ENCODE data around the gene CISD3. TPM values are rescaled to one million over a fixed set of nuclear protein-coding genes. Genes with fewer than 3 reads are reported as not detected.

Gene CISD3
- total RNA-seq, 1 donor from 2014 or later: 2.9 TPM

DNA sequence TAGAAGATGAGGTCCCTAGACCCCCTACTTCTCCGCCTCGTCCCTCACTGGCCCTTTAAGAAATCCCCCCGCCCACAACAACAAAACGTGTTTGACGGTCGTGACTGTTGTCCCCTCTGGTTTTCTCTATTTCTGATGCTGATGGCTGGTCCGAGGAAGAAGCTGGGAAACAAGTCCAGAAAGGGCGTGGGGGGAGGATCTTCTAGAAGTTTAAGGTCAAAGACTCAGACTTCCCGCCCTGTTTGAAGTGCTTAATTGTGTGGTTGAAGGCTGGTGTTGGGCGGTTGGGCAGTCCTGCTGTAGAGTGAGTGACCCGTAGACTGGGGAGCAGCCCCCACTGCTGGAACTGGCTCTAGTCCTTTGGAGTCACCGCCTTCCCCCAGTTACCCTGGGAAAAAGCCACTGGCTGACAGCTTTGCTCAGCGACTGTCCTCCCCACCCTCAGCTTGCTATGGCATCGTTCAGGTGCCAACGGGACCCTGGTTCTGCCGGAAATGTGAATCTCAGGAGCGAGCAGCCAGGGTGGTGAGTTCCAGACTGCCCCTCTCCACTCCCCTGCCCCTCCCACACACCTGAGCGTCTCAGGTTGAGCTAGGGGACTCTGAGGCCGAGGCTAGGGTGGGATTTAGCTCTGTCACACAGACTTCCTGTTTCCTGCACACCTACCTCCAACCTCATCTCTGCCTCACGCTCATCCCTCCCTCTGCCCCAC, 23.5 kb upstream of the CISD3 start:
- FAIRE-seq: no peak

DNA sequence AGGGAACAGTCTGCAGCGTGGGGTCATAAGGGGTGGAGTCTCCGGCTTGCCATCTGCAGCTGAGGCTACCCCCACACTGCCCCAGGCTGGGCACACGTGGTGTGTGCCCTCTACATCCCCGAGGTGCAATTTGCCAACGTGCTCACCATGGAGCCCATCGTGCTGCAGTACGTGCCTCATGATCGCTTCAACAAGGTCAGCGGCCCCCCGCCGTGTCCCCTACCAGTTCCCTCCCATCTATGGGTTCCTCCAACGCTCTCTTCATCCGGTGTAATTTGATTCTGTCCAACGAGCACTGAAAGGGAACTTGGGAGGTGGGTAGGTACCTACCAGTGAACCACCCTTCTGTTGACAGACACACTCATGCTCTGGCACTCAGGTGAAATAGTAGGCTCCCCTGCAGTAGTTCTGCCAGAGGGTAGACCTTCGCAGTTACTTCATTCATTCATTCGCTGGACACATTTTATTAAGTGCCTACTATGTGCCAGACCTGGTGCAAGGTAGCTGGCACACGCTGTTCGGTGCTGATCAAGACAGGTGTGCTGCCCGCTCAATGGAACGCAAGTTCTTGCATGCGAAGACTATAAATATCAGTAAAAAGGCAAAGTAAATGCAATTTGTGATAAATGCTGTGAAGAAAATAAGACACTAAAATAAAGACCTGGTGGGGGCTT, 22.3 kb upstream of the CISD3 start:
- no peak for FAIRE-seq
- DNase-seq (ENCODE audit: low read depth): no peak
- Histone ChIP-seq H3K4me3 (ENCODE audit: low read depth, low read length) (no peak overlapping the region), H3K36me3 (ENCODE audit: control insufficient read depth, insufficient read depth, low read length) (peaks cover 16% of the 10 kb centered on the region), H3K27me3 (ENCODE audit: control insufficient read depth, insufficient read depth, low read length) (no peaks in the 10 kb centered on the region)
- TF ChIP-seq, protein P1, sequence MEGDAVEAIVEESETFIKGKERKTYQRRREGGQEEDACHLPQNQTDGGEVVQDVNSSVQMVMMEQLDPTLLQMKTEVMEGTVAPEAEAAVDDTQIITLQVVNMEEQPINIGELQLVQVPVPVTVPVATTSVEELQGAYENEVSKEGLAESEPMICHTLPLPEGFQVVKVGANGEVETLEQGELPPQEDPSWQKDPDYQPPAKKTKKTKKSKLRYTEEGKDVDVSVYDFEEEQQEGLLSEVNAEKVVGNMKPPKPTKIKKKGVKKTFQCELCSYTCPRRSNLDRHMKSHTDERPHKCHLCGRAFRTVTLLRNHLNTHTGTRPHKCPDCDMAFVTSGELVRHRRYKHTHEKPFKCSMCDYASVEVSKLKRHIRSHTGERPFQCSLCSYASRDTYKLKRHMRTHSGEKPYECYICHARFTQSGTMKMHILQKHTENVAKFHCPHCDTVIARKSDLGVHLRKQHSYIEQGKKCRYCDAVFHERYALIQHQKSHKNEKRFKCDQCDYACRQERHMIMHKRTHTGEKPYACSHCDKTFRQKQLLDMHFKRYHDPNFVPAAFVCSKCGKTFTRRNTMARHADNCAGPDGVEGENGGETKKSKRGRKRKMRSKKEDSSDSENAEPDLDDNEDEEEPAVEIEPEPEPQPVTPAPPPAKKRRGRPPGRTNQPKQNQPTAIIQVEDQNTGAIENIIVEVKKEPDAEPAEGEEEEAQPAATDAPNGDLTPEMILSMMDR (IDR thresholded peaks at IDR 0.05; ENCODE audit: insufficient read depth, low read length, severe bottlenecking): no peak

More for the DNA sequence above, 23.5 kb upstream of the CISD3 start:
- Histone ChIP-seq H3K27me3 (ENCODE audit: control insufficient read depth, insufficient read depth, low read length) (no peaks in the 10 kb centered on the region), H3K4me3 (ENCODE audit: low read depth, low read length) (peak overlapping the region; percentile 62), H3K36me3 (ENCODE audit: control insufficient read depth, insufficient read depth, low read length) (peaks cover 9% of the 10 kb centered on the region)
- no peak for DNase-seq (ENCODE audit: low read depth)
- TF ChIP-seq, protein P1 (IDR thresholded peaks at IDR 0.05; ENCODE audit: insufficient read depth, low read length, severe bottlenecking): no peak

DNA sequence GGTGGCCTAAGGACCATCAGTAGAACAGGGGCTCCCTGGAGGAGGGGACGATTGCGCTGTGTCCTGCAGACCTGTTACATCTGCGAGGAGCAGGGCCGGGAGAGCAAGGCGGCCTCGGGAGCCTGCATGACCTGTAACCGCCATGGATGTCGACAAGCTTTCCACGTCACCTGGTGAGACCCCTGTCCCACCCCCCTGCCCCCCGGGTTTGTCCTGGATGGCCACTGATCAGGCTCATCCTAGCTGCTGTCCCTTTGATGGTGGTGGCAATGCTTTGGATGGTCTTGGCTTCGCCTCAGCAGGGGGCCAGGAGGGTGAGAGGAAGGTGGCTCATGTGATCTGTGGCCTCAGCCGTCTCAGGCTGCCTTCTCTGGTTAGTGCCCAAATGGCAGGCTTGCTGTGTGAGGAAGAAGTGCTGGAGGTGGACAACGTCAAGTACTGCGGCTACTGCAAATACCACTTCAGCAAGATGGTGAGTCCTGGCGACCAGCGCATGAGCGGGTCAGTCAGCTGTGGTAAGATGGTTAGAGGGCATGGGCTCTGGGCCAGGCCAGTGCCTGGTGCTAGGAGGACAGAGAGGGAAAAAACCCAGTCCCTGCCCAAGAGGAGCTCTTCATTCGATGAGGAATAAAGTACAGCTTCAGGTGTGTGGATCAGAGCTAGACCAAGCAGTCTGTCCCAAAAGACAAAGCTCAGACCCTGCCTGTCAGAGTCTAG, 20.9 kb upstream of the CISD3 start:
- H3K36me3 ChIP-seq (ENCODE audit: control insufficient read depth, insufficient read depth, low read length): peaks cover 20% of the 10 kb centered on the region

GRCh38 chr17:38709864-38710603, 20.1 kb upstream of the CISD3 start:
- H3K27me3 ChIP-seq (ENCODE audit: control insufficient read depth, insufficient read depth, low read length): no peaks in the 10 kb centered on the region
- H3K4me3 ChIP-seq (ENCODE audit: low read depth, low read length): no peak overlapping the region
- H3K36me3 ChIP-seq (ENCODE audit: control insufficient read depth, insufficient read depth, low read length): peaks cover 20% of the 10 kb centered on the region
- TF ChIP-seq, protein P1 (IDR thresholded peaks at IDR 0.05; ENCODE audit: insufficient read depth, low read length, severe bottlenecking): no peak
- no peak for FAIRE-seq
- no peak for DNase-seq (ENCODE audit: low read depth)

More for the DNA sequence above, 20.9 kb upstream of the CISD3 start:
- FAIRE-seq: no peak
- TF ChIP-seq, protein P1 (IDR thresholded peaks at IDR 0.05; ENCODE audit: insufficient read depth, low read length, severe bottlenecking): no peak
- no peak for DNase-seq (ENCODE audit: low read depth)
- no peaks in the 10 kb centered on the region for H3K27me3 ChIP-seq (ENCODE audit: control insufficient read depth, insufficient read depth, low read length)
- H3K4me3 ChIP-seq (ENCODE audit: low read depth, low read length): no peak overlapping the region

DNA sequence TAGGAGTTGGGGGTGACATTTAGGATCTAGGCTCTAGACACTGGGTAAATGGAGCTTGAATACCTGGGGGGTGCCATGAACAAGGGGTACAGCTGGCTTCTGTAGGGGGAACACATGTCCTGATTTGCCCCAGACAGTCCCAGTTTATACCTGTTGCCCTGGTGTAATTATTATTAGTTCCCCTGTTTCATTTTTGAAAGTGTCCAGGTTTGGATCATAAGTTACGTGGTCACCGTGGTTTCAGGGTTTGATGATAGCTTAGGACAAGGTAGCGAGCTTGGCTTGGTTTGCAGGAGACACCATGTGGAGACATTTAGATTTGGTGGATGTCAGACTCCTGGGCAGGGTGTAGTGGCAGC, 19.6 kb upstream of the CISD3 start:
- FAIRE-seq: no peak
- no peaks in the 10 kb centered on the region for H3K27me3 ChIP-seq (ENCODE audit: control insufficient read depth, insufficient read depth, low read length)
- TF ChIP-seq, protein P1 (IDR thresholded peaks at IDR 0.05; ENCODE audit: insufficient read depth, low read length, severe bottlenecking): no peak
- no peak for DNase-seq (ENCODE audit: low read depth)
- no peak overlapping the region for H3K4me3 ChIP-seq (ENCODE audit: low read depth, low read length)
- H3K36me3 ChIP-seq (ENCODE audit: control insufficient read depth, insufficient read depth, low read length): peaks cover 22% of the 10 kb centered on the region

Data from bronchial epithelial cell (primary cell).